ENCODE data around the gene DOK4. TPM values are rescaled to one million over a fixed set of nuclear protein-coding genes. Genes with fewer than 3 reads are reported as not detected.

Gene DOK4
- total and polyA plus RNA-seq, 9 donors, result 9.9 to 34.7 (median 29.2) TPM

GRCh38 chr16:57531253-57531575, 44.9 kb upstream of the DOK4 start:
- peak in 3 of 5 donors; percentile 10 to 21 (median 13) for DNase-seq
- Histone ChIP-seq H3K36me3 (no peaks in the 10 kb centered on the region), H3K4me3 (no peak overlapping the region), H3K27ac (no peak overlapping the region), H3K27me3 (no peaks in the 10 kb centered on the region), H3K9me3 (no peaks in the 10 kb centered on the region), H3K4me1 (ENCODE audit: insufficient read depth) (peaks cover 9% of the 10 kb centered on the region)
- WGBS, 3 donors, result 92 to 94% (median 93%) methylated on average over 3 of the region's 3 CpGs
- TF ChIP-seq CTCF (IDR thresholded peaks at IDR 0.05) (no peak), EP300 (IDR thresholded peaks at IDR 0.05) (no peak), POLR2A (IDR thresholded peaks at IDR 0.05) (no peak)
- intact Hi-C loops (cut with DNase I), result no loop called here

DNA sequence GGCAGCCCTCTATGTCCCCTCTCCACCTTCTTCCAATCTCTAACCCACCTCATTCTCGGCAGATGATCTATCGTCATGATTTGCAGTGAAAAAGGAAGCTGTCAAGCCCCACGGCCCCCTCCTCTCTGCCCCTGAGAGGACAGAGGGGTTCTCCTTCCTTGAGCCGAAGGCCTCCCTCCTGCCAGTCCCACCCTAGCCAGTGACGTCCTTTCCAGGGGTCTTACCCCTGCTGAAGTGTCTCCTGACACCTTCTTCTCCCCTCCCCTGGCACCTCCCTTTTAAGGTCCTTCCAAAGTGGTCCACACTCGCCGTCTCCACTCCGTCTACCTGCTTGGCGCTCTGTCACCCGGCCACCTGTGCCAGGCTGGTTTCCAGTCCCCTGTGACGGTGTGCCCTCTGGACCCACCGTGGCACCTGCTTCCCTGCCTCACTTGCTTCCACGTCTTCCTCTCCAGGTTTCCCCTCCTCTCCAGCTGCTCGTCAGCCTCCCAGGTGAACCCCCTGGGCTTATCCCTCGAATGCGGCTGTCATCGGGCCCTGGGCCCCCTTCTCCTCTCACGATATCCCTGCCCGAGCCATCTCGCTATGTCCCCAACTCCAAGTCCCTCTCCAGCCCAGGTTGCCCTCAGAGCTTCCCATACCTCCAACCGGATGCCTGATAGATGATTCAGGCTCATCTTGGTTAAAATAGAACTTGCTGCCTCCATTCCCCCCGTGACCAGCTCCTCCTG, 44.4 kb upstream of the DOK4 start:
- TF ChIP-seq CTCF (IDR thresholded peaks at IDR 0.05) (no peak), EP300 (IDR thresholded peaks at IDR 0.05) (no peak)
- DNase-seq, result peak in 4 of 5 donors; percentile 9 to 38 (median 18)
- Histone ChIP-seq H3K4me3 (no peak overlapping the region), H3K4me1 (ENCODE audit: insufficient read depth) (peaks cover 9% of the 10 kb centered on the region), H3K27ac (no peak overlapping the region), H3K9me3 (no peaks in the 10 kb centered on the region), H3K36me3 (no peaks in the 10 kb centered on the region), H3K27me3 (no peaks in the 10 kb centered on the region)
- 87 to 92% (median 88%) methylated on average over 22 of the region's 22 CpGs for WGBS, 3 donors
- intact Hi-C loops (cut with DNase I), result no loop called here

DNA sequence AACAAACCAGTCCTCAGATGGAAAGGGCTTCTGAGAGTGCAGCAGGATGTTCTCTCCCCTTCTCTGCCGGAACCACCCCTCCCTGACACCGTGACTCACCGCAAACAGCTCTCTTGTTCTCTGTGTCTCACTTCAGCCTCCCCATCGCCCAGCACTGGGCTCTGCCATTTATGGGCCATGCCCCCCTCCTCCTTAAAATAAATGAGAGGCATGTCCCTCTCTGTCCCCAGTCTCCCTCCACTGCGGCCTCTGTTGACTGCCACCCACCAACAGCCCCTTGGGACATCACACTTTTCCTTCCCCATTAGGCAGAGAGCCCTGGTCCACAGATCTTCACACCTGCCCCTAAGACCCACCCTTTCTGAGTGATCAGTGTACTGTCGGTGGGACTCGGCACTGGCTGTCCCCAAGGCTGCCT, 43.8 kb upstream of the DOK4 start:
- WGBS, 3 donors, result 47 to 61% (median 58%) methylated on average over 7 of the region's 7 CpGs
- intact Hi-C loops (cut with DNase I), result no loop called here
- H3K27ac ChIP-seq, result no peak overlapping the region
- no peak overlapping the region for H3K4me3 ChIP-seq
- H3K4me1 ChIP-seq (ENCODE audit: insufficient read depth), result peaks cover 7% of the 10 kb centered on the region
- no peaks in the 10 kb centered on the region for H3K36me3 ChIP-seq
- H3K27me3 ChIP-seq, result no peaks in the 10 kb centered on the region
- DNase-seq, result peak in 4 of 5 donors; percentile 27 to 55 (median 41)
- TF ChIP-seq CTCF (IDR thresholded peaks at IDR 0.05) (no peak), EP300 (IDR thresholded peaks at IDR 0.05) (no peak), POLR2A (IDR thresholded peaks at IDR 0.05) (no peak)
- H3K9me3 ChIP-seq, result no peaks in the 10 kb centered on the region

- Histone ChIP-seq H3K4me3 (no peak overlapping the region), H3K9me3 (no peaks in the 10 kb centered on the region), H3K27ac (no peak overlapping the region), H3K36me3 (no peaks in the 10 kb centered on the region), H3K27me3 (no peaks in the 10 kb centered on the region), H3K4me1 (ENCODE audit: insufficient read depth) (peaks cover 7% of the 10 kb centered on the region)
- intact Hi-C loops (cut with DNase I), result loop anchor here in 1 of 4 donors (2.0 kb wide), 1 partner anchor 227 kb away; no protein-coding TSS in a partner anchor
- TF ChIP-seq EP300 (IDR thresholded peaks at IDR 0.05), result no peak
- no peak for TF ChIP-seq CTCF (IDR thresholded peaks at IDR 0.05)
- TF ChIP-seq POLR2A (IDR thresholded peaks at IDR 0.05), result no peak
- WGBS, 3 donors, result 77 to 90% (median 85%) methylated on average over 14 of the region's 14 CpGs
- peak in 3 of 5 donors; percentile 6 to 36 (median 16) for DNase-seq
These were observed 43.3 kb upstream of the DOK4 start for GRCh38 chr16:57529391-57530103.
